K562 (cell line): ENCODE measurements around the gene PIK3C2G.

Source experiments
- EP300 ChIP-seq: IDR thresholded peaks from 2 replicates; pipeline ENCODE4 v1.6.1; 2012; ENCODE audit warnings: low read length, improper control_type of control experiment
- FOS ChIP-seq: IDR thresholded peaks from 3 replicates; pipeline ENCODE4 v1.6.1; 2011; ENCODE audit not compliant: insufficient read length; ENCODE audit errors: extremely low read depth
- MEF2A ChIP-seq: IDR thresholded peaks from 2 replicates; pipeline ENCODE4 v1.6.1; 2011; ENCODE audit warnings: low read depth, mild to moderate bottlenecking, low read length, moderate library complexity; ENCODE audit not compliant: control insufficient read depth
- POLR2A ChIP-seq: fragments of 450-650 bp; conservative IDR thresholded peaks from 2 replicates; pipeline ENCODE4 v1.6.1; 2016
- RFX7 ChIP-seq: fragments of 250-450 bp; sonication (Bioruptor Pico); IDR thresholded peaks from 2 replicates; pipeline ENCODE4 v1.5.1; 2021; ENCODE audit warnings: mild to moderate bottlenecking
- ZNF277 ChIP-seq: fragments of 250-450 bp; sonication (Bioruptor Pico); IDR thresholded peaks from 2 replicates; pipeline ENCODE4 v1.8.0; 2022; ENCODE audit warnings: inconsistent platforms, mild to moderate bottlenecking, moderate library complexity, borderline replicate concordance

GRCh38 chr12:18496156-18496555, 234.8 kb downstream of the PIK3C2G start:
- TF ChIP-seq ZNF277 (CRISPR knock-in tag): no peak
- no peak for TF ChIP-seq MEF2A
- no peak for TF ChIP-seq EP300
- TF ChIP-seq RFX7 (CRISPR knock-in tag): no peak
- no peak for TF ChIP-seq POLR2A
- no peak for TF ChIP-seq FOS
